Neural progenitor cell (in vitro differentiated cells): Measurements from ENCODE around the gene DIAPH2. TPM values are rescaled to one million over a fixed set of nuclear protein-coding genes. Genes with fewer than 3 reads are reported as not detected.
A peak's percentile ranks its signal among the peaks of the same experiment; 100 is the strongest.

ENCODE experiments used
- DNase-seq: peaks from one replicate; pipeline ENCODE4 v3.0.0-alpha.2; 2016; ENCODE audit warnings: low spot score
- H2AFZ ChIP-seq: fragments of 200-600 bp; sonication (generic); replicated peaks from 2 replicates; pipeline ENCODE4 v1.6.1; 2016; ENCODE audit warnings: antibody characterized with exemption
- H3F3A ChIP-seq: fragments of 200-600 bp; sonication (generic); 2 replicates; pipeline ENCODE4 v1.6.1; 2016; ENCODE audit warnings: antibody characterized with exemption, low read depth
- H3K27ac ChIP-seq: fragments of 200-600 bp; sonication (generic); 2 replicates; pipeline ENCODE4 v1.5.1; 2016; ENCODE audit warnings: mild to moderate bottlenecking
- H3K27me3 ChIP-seq: fragments of 200-600 bp; sonication (generic); 2 replicates; pipeline ENCODE4 v1.6.1; 2016; ENCODE audit warnings: mild to moderate bottlenecking, moderate library complexity
- H3K36me3 ChIP-seq: fragments of 200-600 bp; sonication (generic); 2 replicates; pipeline ENCODE4 v1.5.1; 2016
- H3K4me1 ChIP-seq: fragments of 200-600 bp; sonication (generic); 2 replicates; pipeline ENCODE4 v1.6.1; 2016; ENCODE audit warnings: mixed run types
- H3K4me2 ChIP-seq: fragments of 200-600 bp; sonication (generic); 2 replicates; pipeline ENCODE4 v1.6.1; 2016
- H3K4me3 ChIP-seq: fragments of 200-600 bp; sonication (generic); 2 replicates; pipeline ENCODE4 v1.5.1; 2016
- H3K79me2 ChIP-seq: fragments of 200-600 bp; sonication (generic); 2 replicates; pipeline ENCODE4 v1.6.1; 2016; ENCODE audit warnings: low read depth
- H3K9ac ChIP-seq: fragments of 200-600 bp; sonication (generic); 2 replicates; pipeline ENCODE4 v1.6.1; 2016
- H3K9me3 ChIP-seq: fragments of 200-600 bp; sonication (generic); 2 replicates; pipeline ENCODE4 v1.5.1; 2016; ENCODE audit warnings: low read depth
- H4K20me1 ChIP-seq: fragments of 200-600 bp; sonication (generic); 2 replicates; pipeline ENCODE4 v1.6.1; 2016; ENCODE audit warnings: low read depth
- H3K27ac Mint-ChIP-seq: 3 replicates; pipeline ENCODE4 v1.8.0; 2021; ENCODE audit warnings: mixed read lengths
- H3K27me3 Mint-ChIP-seq: 2 replicates; pipeline ENCODE4 v1.8.0; 2022; ENCODE audit warnings: low read depth, mild to moderate bottlenecking, inconsistent platforms, moderate library complexity, mixed read lengths; ENCODE audit not compliant: insufficient read depth
- H3K36me3 Mint-ChIP-seq: 3 replicates; pipeline ENCODE4 v1.8.0; 2021; ENCODE audit warnings: mixed read lengths
- H3K4me1 Mint-ChIP-seq: 3 replicates; pipeline ENCODE4 v1.8.0; 2021; ENCODE audit warnings: mixed read lengths
- H3K4me3 Mint-ChIP-seq: 3 replicates; pipeline ENCODE4 v1.8.0; 2021; ENCODE audit warnings: mild to moderate bottlenecking, moderate library complexity, mixed read lengths
- H3K9me3 Mint-ChIP-seq: 3 replicates; pipeline ENCODE4 v1.8.0; 2020; ENCODE audit warnings: mixed read lengths
- CTCF ChIP-seq: fragments of 200-600 bp; sonication (generic); IDR thresholded peaks from 2 replicates; pipeline ENCODE4 v1.5.1; 2017; ENCODE audit warnings: antibody characterized with exemption, mild to moderate bottlenecking
- EZH2 ChIP-seq: fragments of 200-600 bp; sonication (generic); IDR thresholded peaks from 2 replicates; pipeline ENCODE4 v1.6.1; 2017; ENCODE audit warnings: antibody characterized with exemption, mild to moderate bottlenecking, moderate library complexity
- EZH2phosphoT487 ChIP-seq: fragments of 200-600 bp; sonication (generic); IDR thresholded peaks from 2 replicates; pipeline ENCODE4 v1.6.1; 2017; ENCODE audit warnings: antibody characterized with exemption
- total RNA-seq: library from RNA; depleted of rRNA; stranded (reverse); fragments of >200 nt; gene quantifications from 2 replicates; pipeline ENCODE4 v1.2.3, GENCODE V29; 2015; ENCODE audit warnings: low replicate concordance

DIAPH2 gene
- 16.7 and 24.0 TPM in 2 replicates for total RNA-seq

- Histone ChIP-seq H3K36me3 (no peaks in the 10 kb centered on the region), H3K27me3 (no peaks in the 10 kb centered on the region), H3K4me2 (peak within 1 kb of the TSS; percentile 87), H3K79me2 (peaks cover 13% of the 10 kb centered on the region), H4K20me1 (no peaks in the 10 kb centered on the region), H2AFZ (peak within 1 kb of the TSS; percentile 81), H3K9ac (peak within 1 kb of the TSS; percentile 39), H3K9me3 (no peaks in the 10 kb centered on the region), H3K4me1 (peaks cover 18% of the 10 kb centered on the region), H3F3A (peaks cover 6% of the 10 kb centered on the region), H3K4me3 (peak within 1 kb of the TSS; percentile 76), H3K27ac (no peak within 1 kb of the TSS)
- peak; percentile 88 for DNase-seq
- H3K36me3 Mint-ChIP-seq: no peaks in the 10 kb centered on the region
- H3K4me1 Mint-ChIP-seq: peaks cover 15% of the 10 kb centered on the region
- TF ChIP-seq CTCF: peak; percentile 13
- TF ChIP-seq EZH2phosphoT487: no peak
- H3K27ac Mint-ChIP-seq: peak within 1 kb of the TSS; percentile 91
- peak within 1 kb of the TSS; percentile 97 for H3K4me3 Mint-ChIP-seq
- H3K27me3 Mint-ChIP-seq: peaks cover 4% of the 10 kb centered on the region
- no peaks in the 10 kb centered on the region for H3K9me3 Mint-ChIP-seq
Observed at GRCh38 chrX:96684339-96685209, at the start of gene DIAPH2. Gene DIAPH2, plus strand, starts transcription at chrX:96684842.

- no peaks in the 10 kb centered on the region for H3K9me3 ChIP-seq
- H3F3A ChIP-seq: no peaks in the 10 kb centered on the region
- no peak for DNase-seq
- Mint-ChIP-seq H3K36me3 (no peaks in the 10 kb centered on the region), H3K4me3 (no peak overlapping the region), H3K27ac (no peak overlapping the region), H3K9me3 (peaks cover 3% of the 10 kb centered on the region), H3K4me1 (no peaks in the 10 kb centered on the region), H3K27me3 (peaks cover 2% of the 10 kb centered on the region)
- no peaks in the 10 kb centered on the region for H4K20me1 ChIP-seq
- no peak overlapping the region for H3K27ac ChIP-seq
- no peak overlapping the region for H3K4me2 ChIP-seq
- H3K9ac ChIP-seq: no peak overlapping the region
- H3K27me3 ChIP-seq: no peaks in the 10 kb centered on the region
- no peak overlapping the region for H3K4me3 ChIP-seq
- H3K79me2 ChIP-seq: no peaks in the 10 kb centered on the region
- H3K4me1 ChIP-seq: no peaks in the 10 kb centered on the region
- no peak overlapping the region for H2AFZ ChIP-seq
- no peak for TF ChIP-seq CTCF
- no peaks in the 10 kb centered on the region for H3K36me3 ChIP-seq
Observed at GRCh38 chrX:96650023-96650422, 34.6 kb upstream of the DIAPH2 start.

GRCh38 chrX:96655947-96656623, 28.6 kb upstream of the DIAPH2 start:
- no peaks in the 10 kb centered on the region for H4K20me1 ChIP-seq

More at GRCh38 chrX:96655947-96656623, 28.6 kb upstream of the DIAPH2 start:
- H3K79me2 ChIP-seq: no peaks in the 10 kb centered on the region
- no peaks in the 10 kb centered on the region for H3K27me3 ChIP-seq
- H3K36me3 ChIP-seq: no peaks in the 10 kb centered on the region
- no peak overlapping the region for H3K4me3 ChIP-seq
- no peak for DNase-seq
- no peaks in the 10 kb centered on the region for H3F3A ChIP-seq
- H3K4me1 ChIP-seq: no peaks in the 10 kb centered on the region
- H3K9me3 ChIP-seq: no peaks in the 10 kb centered on the region
- Mint-ChIP-seq H3K4me3 (no peak overlapping the region), H3K27ac (no peak overlapping the region), H3K4me1 (no peaks in the 10 kb centered on the region), H3K27me3 (peaks cover 2% of the 10 kb centered on the region), H3K36me3 (no peaks in the 10 kb centered on the region), H3K9me3 (peaks cover 3% of the 10 kb centered on the region)
- no peak for TF ChIP-seq CTCF
- no peak for TF ChIP-seq EZH2
- no peak for TF ChIP-seq EZH2phosphoT487
- no peak overlapping the region for H3K27ac ChIP-seq
- H2AFZ ChIP-seq: no peak overlapping the region
- H3K4me2 ChIP-seq: no peak overlapping the region
- no peak overlapping the region for H3K9ac ChIP-seq
